ENCODE measurements around the gene BICRAL. TPM values are rescaled to one million over a fixed set of nuclear protein-coding genes. Genes with fewer than 3 reads are reported as not detected.

The BICRAL gene
- total RNA-seq: 3.7 and 6.5 TPM in 2 replicates

GRCh38 chr6:42781796-42782688 is at the start of gene BICRAL:
Gene BICRAL, plus strand, starts transcription at chr6:42782052. Its CDS starts 39,971 bp downstream, at chr6:42822023.

DNA sequence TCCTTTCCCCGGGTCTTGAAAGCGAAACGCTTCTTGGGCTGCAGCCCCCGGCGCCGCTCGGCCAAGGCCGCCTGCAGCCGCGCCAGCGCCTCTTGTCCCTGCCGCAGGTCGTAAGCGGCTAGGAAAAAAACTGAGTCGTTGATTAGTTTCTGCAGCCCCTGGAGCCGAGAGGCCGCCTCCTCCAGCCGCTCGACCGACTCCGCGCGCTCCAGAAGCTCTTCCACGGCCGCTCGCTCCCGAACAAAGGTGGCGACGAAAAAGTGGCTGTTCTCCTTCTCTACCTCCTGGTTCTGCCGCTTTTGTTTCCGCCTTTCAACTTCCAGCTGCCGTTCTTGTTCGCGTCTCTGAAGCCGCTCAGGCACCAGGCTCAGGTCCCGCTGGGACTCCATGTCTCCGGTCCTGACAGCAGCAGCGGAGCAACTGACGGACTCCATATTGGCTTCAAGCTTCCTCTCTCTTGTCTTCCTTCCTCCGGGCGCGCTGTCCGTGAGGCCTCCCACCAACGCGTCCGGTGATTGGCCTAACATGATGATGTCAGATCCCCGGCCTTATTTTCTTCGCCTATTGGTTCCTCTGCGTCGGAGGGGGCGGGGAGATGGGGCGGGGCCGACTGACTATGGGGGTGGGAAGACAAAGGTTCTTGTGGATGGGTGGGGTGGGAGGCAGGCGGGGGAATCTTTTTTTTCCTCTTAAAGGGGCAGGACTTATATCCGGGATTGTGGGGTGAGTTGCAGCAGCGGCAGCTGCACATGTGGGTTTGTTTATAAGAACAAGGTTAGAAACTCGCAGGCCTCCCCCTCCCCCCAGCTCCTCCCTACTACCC is 36.0 kb upstream of the BICRAL start, which contains the start of gene TBCC:
Gene TBCC (minus strand): TSS at position 464 of the 823 bp plus-strand sequence. CDS start 30 bp downstream, at position 434.

DNA sequence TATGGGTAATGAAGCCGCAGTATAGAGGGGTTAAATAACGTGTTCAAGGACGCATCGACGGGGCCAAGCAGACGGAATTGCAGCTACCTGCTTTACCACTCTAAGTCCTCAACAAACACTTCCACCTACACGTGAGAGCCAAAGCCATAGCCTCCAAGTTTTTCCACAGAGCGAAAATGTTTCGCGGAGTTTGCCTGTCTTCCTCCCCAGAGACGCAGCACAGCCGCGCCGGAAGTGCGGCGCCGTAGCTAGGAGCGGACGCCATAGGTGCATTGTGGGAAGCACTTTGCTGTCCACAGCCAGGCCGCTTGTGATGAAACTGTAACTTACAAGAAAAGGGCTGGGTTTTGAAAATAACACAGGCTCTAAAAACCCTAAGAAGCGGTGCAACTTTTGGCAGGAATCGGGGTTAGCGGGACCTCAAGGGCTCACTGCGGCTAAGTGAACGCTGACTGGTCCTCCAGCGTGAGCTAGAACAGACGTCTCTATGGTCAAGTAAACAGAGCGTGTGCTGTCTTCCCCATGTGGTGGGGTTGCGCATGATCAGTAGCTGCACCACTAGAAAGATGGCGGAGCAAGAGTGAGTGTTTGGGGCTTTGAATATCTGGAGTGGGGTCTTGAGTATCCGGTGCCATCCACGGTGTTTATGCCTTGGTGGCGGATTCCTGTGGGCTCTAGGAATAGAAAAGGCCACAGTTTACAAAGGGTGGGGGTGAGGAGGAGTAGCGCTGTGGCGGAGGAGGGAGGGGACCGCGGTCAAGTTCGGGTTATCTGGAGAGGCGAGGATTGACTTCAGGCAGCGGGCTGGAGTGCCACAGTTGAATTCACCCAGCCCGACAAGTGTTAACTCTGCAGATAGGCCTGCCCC is 97.8 kb downstream of the BICRAL start, which contains the start of gene RPL7L1:
Gene RPL7L1 (plus strand): TSS at position 245 of the 868 bp plus-strand sequence. CDS start 295 bp downstream, at position 540.

DNA sequence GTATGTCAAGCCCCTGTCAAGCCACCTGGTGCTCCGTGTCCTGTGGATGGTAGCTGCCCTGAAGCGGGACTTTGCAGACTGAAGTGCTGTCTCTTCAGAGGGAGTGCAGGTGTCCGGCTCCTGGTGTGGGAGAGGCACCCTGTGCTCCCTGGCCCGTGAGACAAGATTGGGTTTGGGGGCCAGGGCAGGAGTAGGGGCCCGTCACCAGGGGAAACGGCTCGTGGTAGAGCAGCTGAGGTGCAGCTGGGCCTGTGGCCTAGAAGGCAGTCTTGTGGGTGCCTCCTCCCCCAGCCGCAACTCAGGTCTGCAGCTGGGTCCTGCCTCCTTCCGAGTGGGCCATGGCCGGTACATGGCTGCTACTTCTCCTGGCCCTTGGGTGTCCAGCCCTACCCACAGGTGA is 133.9 kb downstream of the BICRAL start, which contains the start of gene PTCRA:
Gene PTCRA (plus strand): TSS at position 322 of the 400 bp plus-strand sequence. CDS start 17 bp downstream, at position 339.

Other genes with a start within 250 kb of the BICRAL start
- 10.1 and 13.2 TPM in 2 replicates for gene UBR2, start 218.0 kb upstream of the BICRAL start, total RNA-seq
- gene PRPH2, start 59.5 kb upstream of the BICRAL start, total RNA-seq: 2.5 and 4.4 TPM in 2 replicates
- gene TBCC, start 35.9 kb upstream of the BICRAL start, total RNA-seq: 44.1 and 45.3 TPM in 2 replicates
- gene RPL7L1, start 97.6 kb downstream of the BICRAL start, total RNA-seq: 104 and 121 TPM in 2 replicates
- not detected in 2 replicates for gene PTCRA, start 134.0 kb downstream of the BICRAL start, total RNA-seq
- 30.5 and 54.6 TPM in 2 replicates for gene CNPY3, start 147.4 kb downstream of the BICRAL start, total RNA-seq
- gene GNMT, start 178.7 kb downstream of the BICRAL start, total RNA-seq: not detected in 2 replicates
- 16.5 and 60.2 TPM in 2 replicates for gene PEX6, start 197.1 kb downstream of the BICRAL start, total RNA-seq
- gene PPP2R5D, start 202.5 kb downstream of the BICRAL start, total RNA-seq: 40.9 and 50.6 TPM in 2 replicates
- 43.7 and 94.3 TPM in 2 replicates for gene MEA1, start 231.9 kb downstream of the BICRAL start, total RNA-seq
- 90.9 and 103 TPM in 2 replicates for gene KLHDC3, start 232.2 kb downstream of the BICRAL start, total RNA-seq
- 56.5 and 88.6 TPM in 2 replicates for gene RRP36, start 239.6 kb downstream of the BICRAL start, total RNA-seq

All from epithelial cell of alveolus of lung (primary cell).